Upper lobe of left lung (tissue), 4 donors: ENCODE data around the gene DCST2.
"Not testable (repeated sequence)": the region's sequence is repeated elsewhere in the genome, so short reads cannot be mapped to it uniquely, and the experiment has no call there.

Source experiments
- EP300 ChIP-seq, 4 donors: sonication (generic); formaldehyde crosslinking; IDR thresholded peaks; one replicate each; pipeline ENCODE4 v1.5.1; 2017; ENCODE audit warnings: antibody characterized with exemption in 4 of 4, control low read depth in 2 of 4
- POLR2A ChIP-seq, 4 donors: fragments of 450-650 bp; IDR thresholded peaks; one replicate each; pipeline ENCODE4 v1.5.1; 2016 to 2017; ENCODE audit warnings: antibody characterized with exemption in 4 of 4, mild to moderate bottlenecking in 2 of 4
- POLR2AphosphoS5 ChIP-seq, 2 donors: sonication (generic); formaldehyde crosslinking; IDR thresholded peaks; one replicate each; pipeline ENCODE4 v1.5.1; 2017; ENCODE audit warnings: antibody characterized with exemption in 2 of 2
- TF ChIP-seq, protein P1 (sequence below), 6 experiments: fragments of 450-650 bp in 4 of 6; fragments of 200-600 bp in 2 of 6; sonication (generic) in 2 of 6; IDR thresholded peaks; one replicate each; pipeline ENCODE4 v1.5.1; 2016 to 2019; ENCODE audit warnings: antibody characterized with exemption in 6 of 6

DNA sequence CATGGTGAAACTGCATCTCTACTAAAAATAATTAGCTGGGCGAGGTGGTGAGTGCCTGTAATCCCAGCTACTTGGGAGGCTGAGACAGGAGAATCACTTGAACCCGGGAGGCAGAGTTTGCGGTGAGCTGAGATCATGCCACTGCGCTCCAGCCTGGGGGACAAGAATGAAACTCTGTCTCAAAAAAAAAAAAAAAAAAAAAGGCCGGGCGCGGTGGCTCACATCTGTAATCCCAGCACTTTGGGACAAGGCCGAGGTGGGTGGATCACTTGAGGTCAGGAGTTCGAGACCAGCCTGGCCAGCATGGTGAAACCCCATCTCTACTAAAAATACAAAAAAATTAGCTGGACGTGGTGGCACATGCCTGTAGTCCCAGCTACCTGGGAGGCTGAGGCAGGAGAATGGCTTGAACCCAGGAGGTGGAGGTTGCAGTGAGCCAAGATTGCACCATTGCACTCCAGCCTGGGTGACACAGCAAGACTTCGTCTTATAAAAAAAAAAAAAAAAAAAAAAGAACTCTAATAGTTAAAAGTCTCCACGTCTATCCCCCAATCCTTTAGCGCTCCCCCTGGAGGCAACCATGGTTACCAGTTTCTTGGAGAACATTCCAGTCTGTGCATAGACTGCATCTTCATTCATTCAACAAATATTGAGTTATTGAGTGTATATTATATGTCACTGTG, 38.1 kb downstream of the DCST2 start:
- TF ChIP-seq, protein P1, sequence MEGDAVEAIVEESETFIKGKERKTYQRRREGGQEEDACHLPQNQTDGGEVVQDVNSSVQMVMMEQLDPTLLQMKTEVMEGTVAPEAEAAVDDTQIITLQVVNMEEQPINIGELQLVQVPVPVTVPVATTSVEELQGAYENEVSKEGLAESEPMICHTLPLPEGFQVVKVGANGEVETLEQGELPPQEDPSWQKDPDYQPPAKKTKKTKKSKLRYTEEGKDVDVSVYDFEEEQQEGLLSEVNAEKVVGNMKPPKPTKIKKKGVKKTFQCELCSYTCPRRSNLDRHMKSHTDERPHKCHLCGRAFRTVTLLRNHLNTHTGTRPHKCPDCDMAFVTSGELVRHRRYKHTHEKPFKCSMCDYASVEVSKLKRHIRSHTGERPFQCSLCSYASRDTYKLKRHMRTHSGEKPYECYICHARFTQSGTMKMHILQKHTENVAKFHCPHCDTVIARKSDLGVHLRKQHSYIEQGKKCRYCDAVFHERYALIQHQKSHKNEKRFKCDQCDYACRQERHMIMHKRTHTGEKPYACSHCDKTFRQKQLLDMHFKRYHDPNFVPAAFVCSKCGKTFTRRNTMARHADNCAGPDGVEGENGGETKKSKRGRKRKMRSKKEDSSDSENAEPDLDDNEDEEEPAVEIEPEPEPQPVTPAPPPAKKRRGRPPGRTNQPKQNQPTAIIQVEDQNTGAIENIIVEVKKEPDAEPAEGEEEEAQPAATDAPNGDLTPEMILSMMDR (IDR thresholded peaks at IDR 0.05), result peak in 3 of 6 experiments; percentile 17 to 28 (median 25)
- TF ChIP-seq EP300, POLR2A, POLR2AphosphoS5 (IDR thresholded peaks at IDR 0.05): not testable (repeated sequence)
